GM23338 (cell line): ENCODE data around the gene MAD1L1. TPM values are rescaled to one million over a fixed set of nuclear protein-coding genes. Genes with fewer than 3 reads are reported as not detected.

Source experiments
- ATAC-seq: fragments of 200-7000 bp; cut with Tn5 transposase; 3 replicates; pipeline ENCODE4 v1.9.1; 2020
- DNase-seq: peaks from one replicate; pipeline ENCODE4 v3.0.0-alpha.2; 2015; ENCODE audit warnings: low spot score
- H2AFZ ChIP-seq: fragments of 200-600 bp; sonication (generic); 2 replicates; pipeline ENCODE4 v1.8.0; 2016; ENCODE audit warnings: antibody characterized with exemption, mild to moderate bottlenecking, moderate library complexity
- H3F3A ChIP-seq: fragments of 200-600 bp; sonication (generic); replicated peaks from 2 replicates; pipeline ENCODE4 v1.8.0; 2017; ENCODE audit warnings: antibody characterized with exemption, mixed run types, low read depth
- H3K27ac ChIP-seq: fragments of 200-600 bp; sonication (generic); 2 replicates; pipeline ENCODE4 v1.6.1; 2016; ENCODE audit warnings: low read depth
- H3K27me3 ChIP-seq: fragments of 200-600 bp; sonication (generic); 2 replicates; pipeline ENCODE4 v1.8.0; 2016; ENCODE audit warnings: mild to moderate bottlenecking, mixed run types, moderate library complexity; ENCODE audit not compliant: insufficient read depth
- H3K36me3 ChIP-seq: fragments of 200-600 bp; sonication (generic); 2 replicates; pipeline ENCODE4 v1.8.0; 2016; ENCODE audit warnings: mild to moderate bottlenecking; ENCODE audit not compliant: insufficient read depth
- H3K4me1 ChIP-seq: fragments of 200-600 bp; sonication (generic); 2 replicates; pipeline ENCODE4 v1.8.0; 2016; ENCODE audit warnings: mild to moderate bottlenecking, moderate library complexity; ENCODE audit not compliant: insufficient read depth
- H3K4me2 ChIP-seq: fragments of 200-600 bp; sonication (generic); 2 replicates; pipeline ENCODE4 v1.7.1; 2017; ENCODE audit warnings: mixed run types
- H3K4me3 ChIP-seq: fragments of 200-600 bp; sonication (generic); 2 replicates; pipeline ENCODE4 v1.6.1; 2016; ENCODE audit warnings: mixed run types
- H3K79me2 ChIP-seq: fragments of 200-600 bp; sonication (generic); replicated peaks from 2 replicates; pipeline ENCODE4 v1.8.0; 2017; ENCODE audit warnings: mild to moderate bottlenecking; ENCODE audit not compliant: insufficient read depth
- H3K9me2 ChIP-seq: fragments of 200-600 bp; sonication (generic); 2 replicates; pipeline ENCODE4 v1.8.0; 2017; ENCODE audit not compliant: insufficient read depth
- H4K20me1 ChIP-seq: fragments of 200-600 bp; sonication (generic); replicated peaks from 2 replicates; pipeline ENCODE4 v1.8.0; 2017; ENCODE audit warnings: mild to moderate bottlenecking; ENCODE audit not compliant: insufficient read depth
- H3K27ac Mint-ChIP-seq: 2 replicates; pipeline ENCODE4 v1.8.0; 2020; ENCODE audit warnings: inconsistent platforms, mild to moderate bottlenecking, moderate library complexity, mixed read lengths
- H3K27me3 Mint-ChIP-seq: 3 replicates; pipeline ENCODE4 v1.8.0; 2022; ENCODE audit warnings: low read depth, mild to moderate bottlenecking, moderate library complexity, mixed read lengths, inconsistent platforms; ENCODE audit not compliant: insufficient read depth, poor library complexity
- H3K36me3 Mint-ChIP-seq: 3 replicates; pipeline ENCODE4 v1.8.0; 2021; ENCODE audit warnings: low read depth, mild to moderate bottlenecking, inconsistent platforms, moderate library complexity, mixed read lengths
- H3K4me1 Mint-ChIP-seq: 3 replicates; pipeline ENCODE4 v1.8.0; 2020; ENCODE audit warnings: mild to moderate bottlenecking, inconsistent platforms, mixed read lengths
- H3K4me3 Mint-ChIP-seq: 3 replicates; pipeline ENCODE4 v1.8.0; 2021; ENCODE audit warnings: moderate library complexity, mild to moderate bottlenecking, inconsistent platforms, mixed read lengths
- H3K9me3 Mint-ChIP-seq: 3 replicates; pipeline ENCODE4 v1.8.0; 2020; ENCODE audit warnings: moderate library complexity, mild to moderate bottlenecking, inconsistent platforms, mixed read lengths
- CREB1 ChIP-seq: fragments of 250-450 bp; sonication (Bioruptor Pico); IDR thresholded peaks from 2 replicates; pipeline ENCODE4 v1.5.0; 2020; ENCODE audit warnings: low read depth, mild to moderate bottlenecking, moderate library complexity
- EZH2 ChIP-seq: fragments of 200-600 bp; sonication (generic); IDR thresholded peaks from one replicate; pipeline ENCODE4 v1.8.0; 2017; ENCODE audit warnings: antibody characterized with exemption, mild to moderate bottlenecking, low read depth; ENCODE audit not compliant: unreplicated experiment
- EZH2phosphoT487 ChIP-seq: fragments of 200-600 bp; sonication (generic); IDR thresholded peaks from one replicate; pipeline ENCODE4 v1.8.1; 2018; ENCODE audit warnings: antibody characterized with exemption; ENCODE audit not compliant: unreplicated experiment
- JUNB ChIP-seq: IDR thresholded peaks from one replicate; pipeline ENCODE4 v1.6.1; 2016; ENCODE audit warnings: antibody characterized with exemption; ENCODE audit not compliant: unreplicated experiment
- NANOG ChIP-seq: IDR thresholded peaks from 2 replicates; pipeline ENCODE4 v1.6.1; 2016; ENCODE audit warnings: antibody characterized with exemption, borderline replicate concordance
- POLR2AphosphoS5 ChIP-seq: IDR thresholded peaks from 2 replicates; pipeline ENCODE4 v1.6.1; 2016; ENCODE audit warnings: antibody characterized with exemption, low read depth
- STAT1 ChIP-seq: IDR thresholded peaks from one replicate; pipeline ENCODE4 v1.6.1; 2016; ENCODE audit warnings: antibody characterized with exemption; ENCODE audit not compliant: unreplicated experiment
- ZNF114 ChIP-seq: fragments of 250-450 bp; sonication (Bioruptor Pico); IDR thresholded peaks from 2 replicates; pipeline ENCODE4 v1.5.0; 2020; ENCODE audit warnings: mild to moderate bottlenecking, moderate library complexity
- ZNF331 ChIP-seq: fragments of 250-450 bp; sonication (Bioruptor Pico); IDR thresholded peaks from 2 replicates; pipeline ENCODE4 v1.5.0; 2020; ENCODE audit warnings: low read depth, mild to moderate bottlenecking, moderate library complexity
- polyA plus RNA-seq: library from polyadenylated mRNA; unstranded; fragments of >200 nt; fragmentation: Nextera tagmentation; extraction: Ambion mirVana; gene quantifications from 2 replicates; pipeline ENCODE4 v1.2.1, GENCODE V29; 2016
- total RNA-seq: library from RNA; depleted of rRNA; stranded (reverse); fragments of >200 nt; shearing (Covaris generic); gene quantifications from 2 replicates; pipeline ENCODE4 v1.2.3, GENCODE V29; 2014
- TF ChIP-seq, protein P1 (sequence below), 2 experiments: fragments of 200-600 bp in 1 of 2; sonication (generic) in 1 of 2; conservative IDR thresholded peaks; 2 replicates each; pipeline versions ENCODE4 v1.5.1 to v1.6.1; 2016 to 2017; ENCODE audit warnings: antibody characterized with exemption in 2 of 2, low read depth in 2 of 2, mild to moderate bottlenecking in 2 of 2, moderate library complexity in 1 of 2
- TF ChIP-seq, protein P2 (sequence below): fragments of 250-450 bp; sonication (Bioruptor Pico); IDR thresholded peaks from 2 replicates; pipeline ENCODE4 v1.5.0; 2020; ENCODE audit warnings: mild to moderate bottlenecking, moderate library complexity
- TF ChIP-seq, protein P3 (sequence below): IDR thresholded peaks from one replicate; pipeline ENCODE4 v1.6.1; 2018; ENCODE audit warnings: antibody characterized with exemption; ENCODE audit not compliant: unreplicated experiment
- TF ChIP-seq, protein P4 (sequence below): IDR thresholded peaks from 2 replicates; pipeline ENCODE4 v1.6.1; 2016; ENCODE audit warnings: antibody characterized with exemption

The MAD1L1 gene
- total and polyA plus RNA-seq, 2 experiments from 2014 or later: 40.3 to 59.3 TPM

DNA sequence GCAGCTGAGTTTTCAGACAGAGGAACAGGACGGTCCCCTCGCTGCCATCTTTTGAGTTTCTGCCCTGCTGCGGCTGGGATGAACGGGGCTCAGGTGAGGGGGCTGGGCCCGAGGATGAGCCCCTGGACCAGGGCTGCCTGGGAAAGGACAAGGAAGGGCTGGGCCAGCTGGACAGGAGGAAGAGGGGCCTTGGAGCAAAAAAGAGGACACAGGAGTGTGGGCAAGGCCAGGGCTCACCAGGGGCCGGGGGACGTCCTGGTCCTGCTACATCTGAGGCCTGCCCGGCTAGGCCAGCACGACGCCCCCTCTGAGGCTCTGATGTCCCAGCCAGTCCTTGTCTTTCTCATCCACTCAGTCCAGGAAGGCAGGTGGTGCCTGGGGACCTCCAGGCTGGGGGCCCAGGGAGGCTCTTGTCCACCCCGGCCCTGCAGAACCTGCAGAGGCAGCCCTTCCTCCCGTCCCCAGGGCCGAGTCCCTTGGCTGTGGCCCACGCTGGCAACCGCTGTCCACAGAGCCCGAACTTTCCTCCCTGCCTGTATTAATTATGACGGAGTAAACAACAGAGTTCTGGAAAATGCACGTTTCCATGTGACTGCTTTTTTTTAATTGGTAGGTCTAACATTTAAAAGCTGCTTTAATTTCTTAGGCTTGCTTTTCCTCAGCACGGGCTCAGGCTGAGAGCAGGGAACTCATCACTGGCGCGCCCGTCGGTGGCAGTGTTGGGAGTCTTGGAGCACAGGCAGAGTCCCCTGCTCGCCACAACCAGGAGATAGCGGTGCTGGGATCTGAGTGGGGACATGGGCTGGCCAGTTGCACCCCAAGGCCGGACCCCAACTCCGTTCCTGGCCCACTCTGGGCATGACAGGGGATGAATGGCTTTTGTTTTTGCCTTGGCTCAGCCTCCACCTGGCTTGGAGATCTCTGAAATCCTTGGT lies 375.0 kb downstream of the MAD1L1 start:
- TF ChIP-seq, protein P1, sequence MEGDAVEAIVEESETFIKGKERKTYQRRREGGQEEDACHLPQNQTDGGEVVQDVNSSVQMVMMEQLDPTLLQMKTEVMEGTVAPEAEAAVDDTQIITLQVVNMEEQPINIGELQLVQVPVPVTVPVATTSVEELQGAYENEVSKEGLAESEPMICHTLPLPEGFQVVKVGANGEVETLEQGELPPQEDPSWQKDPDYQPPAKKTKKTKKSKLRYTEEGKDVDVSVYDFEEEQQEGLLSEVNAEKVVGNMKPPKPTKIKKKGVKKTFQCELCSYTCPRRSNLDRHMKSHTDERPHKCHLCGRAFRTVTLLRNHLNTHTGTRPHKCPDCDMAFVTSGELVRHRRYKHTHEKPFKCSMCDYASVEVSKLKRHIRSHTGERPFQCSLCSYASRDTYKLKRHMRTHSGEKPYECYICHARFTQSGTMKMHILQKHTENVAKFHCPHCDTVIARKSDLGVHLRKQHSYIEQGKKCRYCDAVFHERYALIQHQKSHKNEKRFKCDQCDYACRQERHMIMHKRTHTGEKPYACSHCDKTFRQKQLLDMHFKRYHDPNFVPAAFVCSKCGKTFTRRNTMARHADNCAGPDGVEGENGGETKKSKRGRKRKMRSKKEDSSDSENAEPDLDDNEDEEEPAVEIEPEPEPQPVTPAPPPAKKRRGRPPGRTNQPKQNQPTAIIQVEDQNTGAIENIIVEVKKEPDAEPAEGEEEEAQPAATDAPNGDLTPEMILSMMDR (conservative IDR thresholded peaks at IDR 0.05; ENCODE audit: low read depth in 2 of 2): no peak
- TF ChIP-seq EZH2: no peak
- TF ChIP-seq EZH2phosphoT487: no peak
- no peak for TF ChIP-seq JUNB
- TF ChIP-seq, protein P2, sequence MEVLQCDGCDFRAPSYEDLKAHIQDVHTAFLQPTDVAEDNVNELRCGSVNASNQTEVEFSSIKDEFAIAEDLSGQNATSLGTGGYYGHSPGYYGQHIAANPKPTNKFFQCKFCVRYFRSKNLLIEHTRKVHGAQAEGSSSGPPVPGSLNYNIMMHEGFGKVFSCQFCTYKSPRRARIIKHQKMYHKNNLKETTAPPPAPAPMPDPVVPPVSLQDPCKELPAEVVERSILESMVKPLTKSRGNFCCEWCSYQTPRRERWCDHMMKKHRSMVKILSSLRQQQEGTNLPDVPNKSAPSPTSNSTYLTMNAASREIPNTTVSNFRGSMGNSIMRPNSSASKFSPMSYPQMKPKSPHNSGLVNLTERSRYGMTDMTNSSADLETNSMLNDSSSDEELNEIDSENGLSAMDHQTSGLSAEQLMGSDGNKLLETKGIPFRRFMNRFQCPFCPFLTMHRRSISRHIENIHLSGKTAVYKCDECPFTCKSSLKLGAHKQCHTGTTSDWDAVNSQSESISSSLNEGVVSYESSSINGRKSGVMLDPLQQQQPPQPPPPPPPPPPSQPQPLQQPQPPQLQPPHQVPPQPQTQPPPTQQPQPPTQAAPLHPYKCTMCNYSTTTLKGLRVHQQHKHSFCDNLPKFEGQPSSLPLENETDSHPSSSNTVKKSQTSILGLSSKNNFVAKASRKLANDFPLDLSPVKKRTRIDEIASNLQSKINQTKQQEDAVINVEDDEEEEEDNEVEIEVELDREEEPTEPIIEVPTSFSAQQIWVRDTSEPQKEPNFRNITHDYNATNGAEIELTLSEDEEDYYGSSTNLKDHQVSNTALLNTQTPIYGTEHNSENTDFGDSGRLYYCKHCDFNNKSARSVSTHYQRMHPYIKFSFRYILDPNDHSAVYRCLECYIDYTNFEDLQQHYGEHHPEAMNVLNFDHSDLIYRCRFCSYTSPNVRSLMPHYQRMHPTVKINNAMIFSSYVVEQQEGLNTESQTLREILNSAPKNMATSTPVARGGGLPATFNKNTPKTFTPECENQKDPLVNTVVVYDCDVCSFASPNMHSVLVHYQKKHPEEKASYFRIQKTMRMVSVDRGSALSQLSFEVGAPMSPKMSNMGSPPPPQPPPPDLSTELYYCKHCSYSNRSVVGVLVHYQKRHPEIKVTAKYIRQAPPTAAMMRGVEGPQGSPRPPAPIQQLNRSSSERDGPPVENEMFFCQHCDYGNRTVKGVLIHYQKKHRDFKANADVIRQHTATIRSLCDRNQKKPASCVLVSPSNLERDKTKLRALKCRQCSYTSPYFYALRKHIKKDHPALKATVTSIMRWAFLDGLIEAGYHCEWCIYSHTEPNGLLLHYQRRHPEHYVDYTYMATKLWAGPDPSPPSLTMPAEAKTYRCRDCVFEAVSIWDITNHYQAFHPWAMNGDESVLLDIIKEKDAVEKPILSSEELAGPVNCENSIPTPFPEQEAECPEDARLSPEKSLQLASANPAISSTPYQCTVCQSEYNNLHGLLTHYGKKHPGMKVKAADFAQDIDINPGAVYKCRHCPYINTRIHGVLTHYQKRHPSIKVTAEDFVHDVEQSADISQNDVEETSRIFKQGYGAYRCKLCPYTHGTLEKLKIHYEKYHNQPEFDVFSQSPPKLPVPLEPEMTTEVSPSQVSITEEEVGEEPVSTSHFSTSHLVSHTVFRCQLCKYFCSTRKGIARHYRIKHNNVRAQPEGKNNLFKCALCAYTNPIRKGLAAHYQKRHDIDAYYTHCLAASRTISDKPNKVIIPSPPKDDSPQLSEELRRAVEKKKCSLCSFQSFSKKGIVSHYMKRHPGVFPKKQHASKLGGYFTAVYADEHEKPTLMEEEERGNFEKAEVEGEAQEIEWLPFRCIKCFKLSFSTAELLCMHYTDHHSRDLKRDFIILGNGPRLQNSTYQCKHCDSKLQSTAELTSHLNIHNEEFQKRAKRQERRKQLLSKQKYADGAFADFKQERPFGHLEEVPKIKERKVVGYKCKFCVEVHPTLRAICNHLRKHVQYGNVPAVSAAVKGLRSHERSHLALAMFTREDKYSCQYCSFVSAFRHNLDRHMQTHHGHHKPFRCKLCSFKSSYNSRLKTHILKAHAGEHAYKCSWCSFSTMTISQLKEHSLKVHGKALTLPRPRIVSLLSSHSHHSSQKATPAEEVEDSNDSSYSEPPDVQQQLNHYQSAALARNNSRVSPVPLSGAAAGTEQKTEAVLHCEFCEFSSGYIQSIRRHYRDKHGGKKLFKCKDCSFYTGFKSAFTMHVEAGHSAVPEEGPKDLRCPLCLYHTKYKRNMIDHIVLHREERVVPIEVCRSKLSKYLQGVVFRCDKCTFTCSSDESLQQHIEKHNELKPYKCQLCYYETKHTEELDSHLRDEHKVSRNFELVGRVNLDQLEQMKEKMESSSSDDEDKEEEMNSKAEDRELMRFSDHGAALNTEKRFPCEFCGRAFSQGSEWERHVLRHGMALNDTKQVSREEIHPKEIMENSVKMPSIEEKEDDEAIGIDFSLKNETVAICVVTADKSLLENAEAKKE (CRISPR knock-in tag): no peak
- TF ChIP-seq ZNF331 (CRISPR knock-in tag): no peak
- TF ChIP-seq NANOG: no peak
- TF ChIP-seq, protein P3, sequence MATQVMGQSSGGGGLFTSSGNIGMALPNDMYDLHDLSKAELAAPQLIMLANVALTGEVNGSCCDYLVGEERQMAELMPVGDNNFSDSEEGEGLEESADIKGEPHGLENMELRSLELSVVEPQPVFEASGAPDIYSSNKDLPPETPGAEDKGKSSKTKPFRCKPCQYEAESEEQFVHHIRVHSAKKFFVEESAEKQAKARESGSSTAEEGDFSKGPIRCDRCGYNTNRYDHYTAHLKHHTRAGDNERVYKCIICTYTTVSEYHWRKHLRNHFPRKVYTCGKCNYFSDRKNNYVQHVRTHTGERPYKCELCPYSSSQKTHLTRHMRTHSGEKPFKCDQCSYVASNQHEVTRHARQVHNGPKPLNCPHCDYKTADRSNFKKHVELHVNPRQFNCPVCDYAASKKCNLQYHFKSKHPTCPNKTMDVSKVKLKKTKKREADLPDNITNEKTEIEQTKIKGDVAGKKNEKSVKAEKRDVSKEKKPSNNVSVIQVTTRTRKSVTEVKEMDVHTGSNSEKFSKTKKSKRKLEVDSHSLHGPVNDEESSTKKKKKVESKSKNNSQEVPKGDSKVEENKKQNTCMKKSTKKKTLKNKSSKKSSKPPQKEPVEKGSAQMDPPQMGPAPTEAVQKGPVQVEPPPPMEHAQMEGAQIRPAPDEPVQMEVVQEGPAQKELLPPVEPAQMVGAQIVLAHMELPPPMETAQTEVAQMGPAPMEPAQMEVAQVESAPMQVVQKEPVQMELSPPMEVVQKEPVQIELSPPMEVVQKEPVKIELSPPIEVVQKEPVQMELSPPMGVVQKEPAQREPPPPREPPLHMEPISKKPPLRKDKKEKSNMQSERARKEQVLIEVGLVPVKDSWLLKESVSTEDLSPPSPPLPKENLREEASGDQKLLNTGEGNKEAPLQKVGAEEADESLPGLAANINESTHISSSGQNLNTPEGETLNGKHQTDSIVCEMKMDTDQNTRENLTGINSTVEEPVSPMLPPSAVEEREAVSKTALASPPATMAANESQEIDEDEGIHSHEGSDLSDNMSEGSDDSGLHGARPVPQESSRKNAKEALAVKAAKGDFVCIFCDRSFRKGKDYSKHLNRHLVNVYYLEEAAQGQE: no peak
- no peak for TF ChIP-seq STAT1
- TF ChIP-seq POLR2AphosphoS5: no peak
- TF ChIP-seq CREB1 (CRISPR knock-in tag): no peak
- TF ChIP-seq, protein P4, sequence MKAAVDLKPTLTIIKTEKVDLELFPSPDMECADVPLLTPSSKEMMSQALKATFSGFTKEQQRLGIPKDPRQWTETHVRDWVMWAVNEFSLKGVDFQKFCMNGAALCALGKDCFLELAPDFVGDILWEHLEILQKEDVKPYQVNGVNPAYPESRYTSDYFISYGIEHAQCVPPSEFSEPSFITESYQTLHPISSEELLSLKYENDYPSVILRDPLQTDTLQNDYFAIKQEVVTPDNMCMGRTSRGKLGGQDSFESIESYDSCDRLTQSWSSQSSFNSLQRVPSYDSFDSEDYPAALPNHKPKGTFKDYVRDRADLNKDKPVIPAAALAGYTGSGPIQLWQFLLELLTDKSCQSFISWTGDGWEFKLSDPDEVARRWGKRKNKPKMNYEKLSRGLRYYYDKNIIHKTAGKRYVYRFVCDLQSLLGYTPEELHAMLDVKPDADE: no peak
- TF ChIP-seq ZNF114 (CRISPR knock-in tag): no peak
- no peak overlapping the region for H3K4me3 Mint-ChIP-seq

More for the DNA sequence above, 375.0 kb downstream of the MAD1L1 start:
- Histone ChIP-seq H4K20me1 (no peaks in the 10 kb centered on the region), H3F3A (no peaks in the 10 kb centered on the region), H3K27ac (no peak overlapping the region), H3K9me2 (no peaks in the 10 kb centered on the region), H3K27me3 (no peaks in the 10 kb centered on the region), H2AFZ (no peak overlapping the region), H3K36me3 (no peaks in the 10 kb centered on the region), H3K4me2 (no peak overlapping the region), H3K79me2 (no peaks in the 10 kb centered on the region), H3K4me3 (no peak overlapping the region), H3K4me1 (no peaks in the 10 kb centered on the region)
- peaks cover 3% of the 10 kb centered on the region; the same call in 2 of the 3 replicates for H3K4me1 Mint-ChIP-seq
- H3K27ac Mint-ChIP-seq: no peak overlapping the region
- H3K36me3 Mint-ChIP-seq: no peaks in the 10 kb centered on the region
- DNase-seq: no peak
- H3K27me3 Mint-ChIP-seq: peaks cover 12% of the 10 kb centered on the region
- ATAC-seq: no peak
- H3K9me3 Mint-ChIP-seq: no peaks in the 10 kb centered on the region
